GM21515 (cell line): ENCODE results near the gene UBA1.

Experiments used
- ATAC-seq: cut with Tn5 transposase; IDR thresholded peaks from one replicate; pipeline ENCODE4 v1.9.1; 2021; ENCODE audit not compliant: unreplicated experiment

Gene UBA1

GRCh38 chrX:47228550-47229270 is 35.1 kb downstream of the UBA1 start:
- ATAC-seq, result no peak

DNA sequence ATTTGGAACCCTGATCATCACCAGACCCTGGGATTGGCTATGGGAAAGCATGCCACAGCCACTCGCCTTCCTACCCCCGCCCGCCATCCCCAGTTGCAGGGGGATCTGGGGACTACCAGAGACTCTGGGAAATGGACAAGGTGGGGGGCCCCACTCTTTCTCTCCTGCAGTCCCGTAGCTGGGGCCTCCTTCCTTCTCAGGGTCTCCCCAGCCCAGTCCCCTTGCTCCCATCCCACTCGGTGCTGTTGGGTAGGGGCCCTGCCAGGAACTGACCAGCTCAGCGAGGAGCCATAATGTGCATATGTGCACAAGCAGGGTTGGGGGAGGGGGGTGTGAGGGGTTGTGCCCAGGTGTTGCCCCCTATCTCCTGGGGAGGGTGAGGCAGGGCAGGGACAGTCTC is 35.8 kb downstream of the UBA1 start:
- no peak for ATAC-seq

DNA sequence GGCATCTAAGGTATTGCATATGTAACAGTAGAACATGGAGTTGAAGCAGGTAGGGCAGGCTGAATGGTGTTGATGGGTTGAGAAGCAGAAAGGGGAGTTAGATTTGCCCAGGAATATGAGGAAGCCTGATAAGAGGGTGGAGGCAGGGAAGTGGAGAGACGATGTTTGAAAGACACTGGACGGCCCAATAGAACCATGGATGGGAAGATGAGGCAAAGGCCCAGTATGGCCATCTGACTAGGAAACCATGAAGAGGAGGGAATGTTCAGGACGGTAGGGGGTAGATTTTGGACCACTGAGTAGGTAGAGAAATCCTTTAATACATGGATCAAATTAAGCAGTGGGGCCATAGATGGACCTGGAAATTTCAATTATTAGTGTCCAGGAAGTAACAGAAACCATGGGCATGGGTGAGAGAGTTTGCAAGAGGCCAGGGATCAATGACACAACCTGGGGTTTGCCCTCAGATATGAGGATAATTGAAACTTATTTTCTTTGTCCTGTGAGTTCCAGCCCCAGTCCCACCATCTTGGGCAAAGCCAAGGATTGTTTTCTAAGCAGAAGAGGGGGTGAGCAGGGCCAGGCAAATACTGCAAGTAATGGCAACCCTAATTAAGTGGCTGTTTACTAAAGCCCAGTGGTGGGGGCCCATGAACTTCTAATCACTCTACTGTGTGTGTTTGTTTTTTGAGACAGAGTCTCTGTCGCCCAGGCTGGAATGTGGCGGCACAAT is 36.7 kb downstream of the UBA1 start:
- no peak for ATAC-seq

GRCh38 chrX:47231167-47231566 is 37.5 kb downstream of the UBA1 start:
- ATAC-seq, result no peak

GRCh38 chrX:47232197-47232802 is 38.7 kb downstream of the UBA1 start:
- no peak for ATAC-seq

DNA sequence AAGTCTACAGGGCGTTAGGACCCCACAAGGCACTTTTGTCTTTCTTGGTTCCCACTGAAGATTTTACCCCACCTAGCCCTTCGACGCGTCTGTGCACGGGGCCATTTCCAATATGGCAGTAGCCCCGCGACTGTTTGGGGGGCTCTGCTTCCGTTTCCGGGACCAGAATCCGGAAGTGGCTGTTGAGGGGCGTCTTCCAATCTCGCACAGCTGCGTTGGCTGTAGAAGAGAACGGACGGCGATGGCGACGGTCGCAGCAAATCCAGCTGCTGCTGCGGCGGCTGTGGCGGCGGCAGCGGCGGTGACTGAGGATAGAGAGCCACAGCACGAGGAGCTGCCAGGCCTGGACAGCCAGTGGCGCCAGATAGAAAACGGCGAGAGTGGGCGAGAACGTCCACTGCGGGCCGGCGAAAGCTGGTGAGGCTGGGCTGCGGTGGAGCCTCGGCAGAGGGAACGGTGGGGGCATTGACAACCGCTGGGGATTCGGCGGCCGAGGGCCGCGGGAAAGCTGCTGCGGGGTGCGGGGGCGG is 39.2 kb downstream of the UBA1 start, which contains the start of gene USP11:
USP11 (plus strand) TSS at position 207 of the 530 bp plus-strand sequence; CDS start at position 242, 35 bp downstream.
- ATAC-seq, result peak; percentile 24

DNA sequence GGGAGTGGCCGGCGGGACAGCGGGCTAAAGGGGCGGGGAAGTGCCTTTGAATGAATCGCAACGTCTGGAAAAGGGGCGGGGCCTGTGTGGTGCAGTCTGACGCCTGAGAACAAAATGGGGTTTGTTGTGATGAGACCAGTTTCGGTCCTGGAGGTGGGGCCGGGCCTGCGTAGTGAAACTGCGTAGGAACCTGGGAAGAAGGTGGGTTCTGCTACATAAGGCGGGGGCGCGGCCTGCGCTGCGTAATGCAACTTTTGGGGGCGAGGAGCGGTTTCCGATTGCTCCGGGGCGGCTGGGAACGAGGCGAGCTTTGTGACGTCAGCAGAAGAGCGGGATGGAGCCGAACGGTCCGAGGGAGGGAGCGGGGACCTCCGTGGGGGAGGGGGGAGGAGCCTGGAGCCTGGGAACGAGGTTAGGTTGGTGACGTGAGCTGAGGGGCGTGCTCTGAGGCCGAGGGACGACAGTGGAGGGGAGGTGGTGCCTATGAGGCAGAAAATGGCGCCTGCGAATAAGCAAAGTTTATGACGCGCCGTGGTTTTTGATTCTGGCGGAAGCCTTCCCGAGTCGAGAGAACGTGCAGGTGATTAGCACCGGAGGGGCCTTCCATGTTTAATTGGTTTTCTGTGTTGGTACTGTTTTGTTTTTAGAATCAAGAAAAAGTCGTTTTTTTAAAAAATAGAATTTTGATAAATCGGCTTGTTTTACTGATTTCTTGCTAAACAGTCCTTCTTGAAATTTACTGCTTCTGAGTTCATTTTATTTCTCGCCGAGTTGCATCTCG is 39.9 kb downstream of the UBA1 start:
- peak; percentile 84 for ATAC-seq

DNA sequence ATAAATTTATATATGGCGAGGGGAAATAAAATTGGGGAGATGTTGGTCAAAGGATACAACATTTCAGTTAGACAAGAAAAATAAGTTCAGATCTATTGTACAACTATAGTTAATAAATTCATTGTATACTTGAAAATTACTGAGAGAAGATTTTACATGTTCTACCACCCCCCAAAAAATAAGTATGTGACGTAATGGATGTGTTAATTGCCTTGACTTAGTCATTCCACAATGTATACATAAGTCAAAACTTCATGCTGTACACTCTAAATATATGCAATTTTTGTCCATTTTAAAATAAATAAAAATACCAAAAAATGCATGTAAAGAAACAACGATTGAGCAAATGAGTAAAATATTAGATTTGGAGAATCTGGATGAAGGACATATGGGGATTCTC is 41.0 kb downstream of the UBA1 start:
- no peak for ATAC-seq

GRCh38 chrX:47235691-47236103 is 42.1 kb downstream of the UBA1 start:
- no peak for ATAC-seq

- no peak for ATAC-seq
These were observed 45.6 kb downstream of the UBA1 start for GRCh38 chrX:47239199-47239598.

DNA sequence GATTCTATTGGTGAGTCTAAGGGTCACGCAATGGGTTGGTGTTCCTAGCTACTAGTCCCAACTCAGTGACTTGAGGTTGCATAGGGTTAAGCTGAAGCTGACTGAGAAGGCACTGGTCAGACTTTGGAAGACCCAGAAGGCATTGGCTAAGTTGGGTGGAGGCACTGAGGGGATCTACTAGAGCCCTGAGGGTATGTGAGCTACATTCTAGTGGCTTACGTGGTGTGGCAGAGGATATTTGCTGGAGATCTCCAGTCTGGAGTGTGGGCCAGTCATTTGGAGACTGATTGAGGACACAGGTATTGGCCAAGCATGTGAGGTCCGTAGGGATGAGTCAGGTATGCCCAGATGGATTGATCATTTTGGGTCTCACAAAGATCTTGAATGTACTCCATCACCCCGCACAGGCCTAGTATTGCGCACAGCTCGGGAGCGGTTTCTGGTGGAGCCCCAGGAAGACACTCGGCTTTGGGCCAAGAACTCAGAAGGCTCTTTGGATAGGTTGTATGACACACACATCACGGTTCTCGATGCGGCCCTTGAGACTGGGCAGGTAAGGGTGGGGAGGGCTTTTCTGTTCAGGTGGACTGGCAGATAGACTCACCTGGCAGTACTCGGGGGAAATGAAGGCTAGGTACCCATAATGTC is 46.4 kb downstream of the UBA1 start:
- ATAC-seq, result no peak

- no peak for ATAC-seq
These were observed 47.0 kb downstream of the UBA1 start for GRCh38 chrX:47240619-47241018.

- ATAC-seq, result no peak
These were observed 47.8 kb downstream of the UBA1 start for GRCh38 chrX:47241201-47242011.

GRCh38 chrX:47242321-47242720 is 48.7 kb downstream of the UBA1 start:
- no peak for ATAC-seq

GRCh38 chrX:47243351-47243750 is 49.7 kb downstream of the UBA1 start:
- ATAC-seq, result no peak

DNA sequence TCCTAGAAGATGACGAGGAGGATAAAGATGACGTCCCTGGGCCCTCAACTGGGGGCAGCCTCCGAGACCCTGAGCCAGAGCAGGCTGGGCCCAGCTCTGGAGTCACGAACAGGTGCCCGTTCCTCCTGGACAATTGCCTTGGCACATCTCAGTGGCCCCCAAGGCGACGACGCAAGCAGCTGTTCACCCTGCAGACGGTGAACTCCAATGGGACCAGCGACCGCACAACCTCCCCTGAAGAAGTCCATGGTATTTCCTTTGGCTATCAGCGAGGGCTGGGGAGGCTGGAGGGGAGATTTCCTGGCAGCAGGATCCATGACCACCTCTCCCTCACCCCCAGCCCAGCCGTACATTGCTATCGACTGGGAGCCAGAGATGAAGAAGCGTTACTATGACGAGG is 51.0 kb downstream of the UBA1 start:
- ATAC-seq, result no peak

- no peak for ATAC-seq
These were observed 51.5 kb downstream of the UBA1 start for GRCh38 chrX:47245156-47245555.

DNA sequence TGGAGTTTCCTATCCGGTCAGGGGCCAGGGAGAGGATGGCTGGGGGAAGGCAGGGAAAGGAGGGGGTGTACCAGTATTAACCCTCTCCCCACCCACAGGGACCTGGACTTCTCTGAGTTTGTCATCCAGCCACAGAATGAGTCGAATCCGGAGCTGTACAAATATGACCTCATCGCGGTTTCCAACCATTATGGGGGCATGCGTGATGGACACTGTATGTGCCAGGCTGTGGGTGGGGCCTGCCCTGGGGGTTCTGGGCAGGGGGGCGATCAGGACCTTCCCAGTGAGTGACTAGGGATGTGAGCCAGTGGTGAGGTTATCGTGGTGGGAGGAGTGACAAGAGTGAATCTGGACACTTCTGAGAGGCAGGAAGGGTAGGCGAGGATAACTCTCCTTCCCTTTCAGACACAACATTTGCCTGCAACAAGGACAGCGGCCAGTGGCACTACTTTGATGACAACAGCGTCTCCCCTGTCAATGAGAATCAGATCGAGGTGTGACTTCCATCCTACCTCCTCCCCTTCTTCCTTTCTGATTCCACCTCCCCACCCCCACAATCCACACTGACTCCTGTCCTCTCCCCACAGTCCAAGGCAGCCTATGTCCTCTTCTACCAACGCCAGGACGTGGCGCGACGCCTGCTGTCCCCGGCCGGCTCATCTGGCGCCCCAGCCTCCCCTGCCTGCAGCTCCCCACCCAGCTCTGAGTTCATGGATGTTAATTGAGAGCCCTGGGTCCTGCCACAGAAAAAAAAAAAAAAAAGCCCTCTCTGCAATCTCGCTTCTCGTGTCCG is 53.8 kb downstream of the UBA1 start:
- no peak for ATAC-seq

- no peak for ATAC-seq
These were observed 54.3 kb downstream of the UBA1 start for GRCh38 chrX:47247999-47248320.
